Lung (tissue), 12 donors: ENCODE measurements around the gene HNRNPAB. TPM values are rescaled to one million over a fixed set of nuclear protein-coding genes. Genes with fewer than 3 reads are reported as not detected.

Experiments
- ATAC-seq: fragments of 200-7000 bp; cut with Tn5 transposase; one replicate; pipeline ENCODE4 v1.9.1; 2020; ENCODE audit warnings: moderate number of reproducible peaks; ENCODE audit not compliant: insufficient read depth, low FRiP score
- DNase-seq, 3 donors: peaks; one replicate each; pipeline ENCODE4 v3.0.0-alpha.2; 2013 to 2017
- H3K27ac ChIP-seq, 2 donors: one replicate each; pipeline ENCODE4 v1.5.1; 2013; ENCODE audit warnings: mild to moderate bottlenecking in 2 of 2, moderate library complexity in 2 of 2, control low read depth in 1 of 2, inconsistent platforms in 1 of 2, low read depth in 1 of 2, low read length in 1 of 2
- H3K27me3 ChIP-seq, 3 donors: one replicate each; pipeline ENCODE4 v1.5.1; 2013; ENCODE audit warnings: low read length in 2 of 3; ENCODE audit not compliant: control insufficient read depth in 3 of 3, insufficient read depth in 3 of 3
- H3K36me3 ChIP-seq, 4 donors: one replicate each; pipeline ENCODE4 v1.5.1; 2013; ENCODE audit warnings: low read length in 4 of 4, mild to moderate bottlenecking in 1 of 4, moderate library complexity in 1 of 4; ENCODE audit not compliant: control insufficient read depth in 4 of 4, insufficient read depth in 4 of 4
- H3K4me1 ChIP-seq, 5 donors: one replicate each; pipeline ENCODE4 v1.5.1; 2013; ENCODE audit warnings: low read length in 5 of 5, mild to moderate bottlenecking in 2 of 5, moderate library complexity in 1 of 5; ENCODE audit not compliant: control insufficient read depth in 5 of 5, insufficient read depth in 5 of 5
- H3K4me3 ChIP-seq: one replicate; pipeline ENCODE4 v1.5.1; 2013; ENCODE audit warnings: mild to moderate bottlenecking, control low read depth, moderate library complexity
- H3K9ac ChIP-seq, 2 donors: one replicate each; pipeline ENCODE4 v1.5.1; 2013; ENCODE audit warnings: low read length in 2 of 2, control low read depth in 1 of 2; ENCODE audit not compliant: insufficient read depth in 1 of 2
- H3K9me3 ChIP-seq, 4 donors: one replicate each; pipeline ENCODE4 v1.5.1; 2013; ENCODE audit warnings: low read length in 3 of 4, mild to moderate bottlenecking in 1 of 4, moderate library complexity in 1 of 4; ENCODE audit not compliant: control insufficient read depth in 4 of 4, insufficient read depth in 3 of 4
- WGBS, 2 donors: extraction: QIAGEN DNeasy Blood & Tissue Kit; methylation state at CpG; one replicate each; pipeline ENCODE4 v1.1.7; 2013; 5-methylcytosine and 5-hydroxymethylcytosine counted together
- polyA plus RNA-seq, 2 donors: library from polyadenylated mRNA; stranded (reverse); fragments of 200-250 nt; gene quantifications; one replicate each; pipeline ENCODE4 v1.2.1, GENCODE V29; 2013
- total RNA-seq, 2 donors: library from RNA; depleted of rRNA in 1 of 2; stranded (reverse); fragments of >200 nt in 1 of 2; gene quantifications; one replicate each; pipeline ENCODE4 v1.2.1, GENCODE V29; 2014 to 2021
- TF ChIP-seq, protein P1 (sequence below): IDR thresholded peaks from 2 replicates; pipeline ENCODE4 v1.5.1; 2012; ENCODE audit warnings: mild to moderate bottlenecking; ENCODE audit errors: control extremely low read depth, extremely low read depth
- donor health status: control.
- donor health status: control.
- donor health status: Bipolar disorder and iron deficiency.
- donor health status: healthy.
- donor health status: DM: yes; HTN: yes; CAD: no.

HNRNPAB gene
- total and polyA plus RNA-seq, 4 donors: 35.9 to 168 (median 131) TPM

- Histone ChIP-seq H3K9ac (no peak overlapping the region), H3K4me1 (no peaks in the 10 kb centered on the region), H3K27me3 (no peaks in the 10 kb centered on the region), H3K27ac (no peak overlapping the region), H3K9me3 (peaks cover 0 to 2% (median 0%) of the 10 kb centered on the region in 4 donors), H3K36me3 (no peaks in the 10 kb centered on the region), H3K4me3 (no peak overlapping the region)
- WGBS, 2 donors: 44 to 68% methylated on average over 8 to 9 of the region's 9 CpGs
- TF ChIP-seq, protein P1, sequence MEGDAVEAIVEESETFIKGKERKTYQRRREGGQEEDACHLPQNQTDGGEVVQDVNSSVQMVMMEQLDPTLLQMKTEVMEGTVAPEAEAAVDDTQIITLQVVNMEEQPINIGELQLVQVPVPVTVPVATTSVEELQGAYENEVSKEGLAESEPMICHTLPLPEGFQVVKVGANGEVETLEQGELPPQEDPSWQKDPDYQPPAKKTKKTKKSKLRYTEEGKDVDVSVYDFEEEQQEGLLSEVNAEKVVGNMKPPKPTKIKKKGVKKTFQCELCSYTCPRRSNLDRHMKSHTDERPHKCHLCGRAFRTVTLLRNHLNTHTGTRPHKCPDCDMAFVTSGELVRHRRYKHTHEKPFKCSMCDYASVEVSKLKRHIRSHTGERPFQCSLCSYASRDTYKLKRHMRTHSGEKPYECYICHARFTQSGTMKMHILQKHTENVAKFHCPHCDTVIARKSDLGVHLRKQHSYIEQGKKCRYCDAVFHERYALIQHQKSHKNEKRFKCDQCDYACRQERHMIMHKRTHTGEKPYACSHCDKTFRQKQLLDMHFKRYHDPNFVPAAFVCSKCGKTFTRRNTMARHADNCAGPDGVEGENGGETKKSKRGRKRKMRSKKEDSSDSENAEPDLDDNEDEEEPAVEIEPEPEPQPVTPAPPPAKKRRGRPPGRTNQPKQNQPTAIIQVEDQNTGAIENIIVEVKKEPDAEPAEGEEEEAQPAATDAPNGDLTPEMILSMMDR: no peak
- ATAC-seq (no peak), DNase-seq (no peak)
Measured at GRCh38 chr5:178180141-178180863, 24.0 kb upstream of the HNRNPAB start.

- peaks cover 0 to 2% (median 0%) of the 10 kb centered on the region in 4 donors for H3K9me3 ChIP-seq
- no peak overlapping the region for H3K9ac ChIP-seq
- H3K36me3 ChIP-seq: no peaks in the 10 kb centered on the region
- H3K27ac ChIP-seq: no peak overlapping the region
- H3K27me3 ChIP-seq: no peaks in the 10 kb centered on the region
- DNase-seq (no peak), ATAC-seq (no peak)
- TF ChIP-seq, protein P1: no peak
- H3K4me3 ChIP-seq: no peak overlapping the region
- WGBS, 2 donors: 19 to 39% methylated on average over 4 of the region's 4 CpGs
- no peaks in the 10 kb centered on the region for H3K4me1 ChIP-seq
Measured at GRCh38 chr5:178182158-178182876, 22.0 kb upstream of the HNRNPAB start.

DNA sequence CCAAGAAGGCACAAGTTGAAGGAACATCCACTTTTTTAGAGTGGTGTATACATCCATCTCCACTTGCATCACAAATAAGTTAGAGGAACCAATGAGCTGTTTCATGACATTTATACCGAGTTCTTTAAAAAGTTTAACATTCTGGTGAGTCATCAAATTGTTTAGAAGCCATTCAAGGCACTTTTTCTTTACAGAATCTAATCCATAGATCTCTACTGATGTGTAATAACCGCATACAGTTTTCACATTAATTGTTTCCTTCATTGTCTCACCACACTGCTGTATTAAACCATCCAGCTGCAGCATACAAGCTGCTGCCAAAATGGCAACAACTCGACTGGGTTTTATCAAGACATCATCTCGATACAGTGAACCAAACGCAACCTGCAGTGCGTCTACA lies 17.9 kb upstream of the HNRNPAB start:
- H3K9ac ChIP-seq: no peak overlapping the region
- no peaks in the 10 kb centered on the region for H3K9me3 ChIP-seq
- H3K36me3 ChIP-seq: no peaks in the 10 kb centered on the region
- H3K4me1 ChIP-seq: no peaks in the 10 kb centered on the region
- TF ChIP-seq, protein P1: no peak
- no peaks in the 10 kb centered on the region for H3K27me3 ChIP-seq
- no peak overlapping the region for H3K27ac ChIP-seq
- ATAC-seq (no peak), DNase-seq (peak in 1 of 3 donors; percentile 35)
- H3K4me3 ChIP-seq: no peak overlapping the region
- WGBS, 2 donors: 65 to 66% methylated on average over 6 of the region's 6 CpGs
